ENCODE data around the gene CLRN2.

CLRN2 gene

DNA sequence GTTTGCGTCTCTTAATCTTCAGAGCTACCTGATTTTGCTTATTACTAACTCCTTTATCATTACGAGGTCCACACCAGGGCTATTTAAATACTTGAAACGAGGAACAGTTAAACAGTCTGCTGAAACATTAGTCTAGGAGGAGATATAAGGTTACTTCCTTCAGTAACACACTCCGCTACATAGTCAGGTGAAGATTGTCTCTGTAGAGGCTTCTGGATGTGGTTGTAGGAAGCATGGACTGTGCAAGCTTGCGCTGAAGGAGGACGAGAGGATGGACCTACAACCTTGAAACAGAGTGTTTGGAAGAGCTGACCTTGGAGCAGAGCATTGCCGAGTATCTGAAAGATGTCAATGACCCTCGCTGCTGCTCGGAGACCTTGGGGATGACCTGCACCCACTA, at the start of gene CLRN2:
Gene CLRN2 (plus strand): TSS at position 301 of the 400 bp plus-strand sequence. CDS start 102 bp downstream, outside the sequence.
- DNase-seq: no peak

DNA sequence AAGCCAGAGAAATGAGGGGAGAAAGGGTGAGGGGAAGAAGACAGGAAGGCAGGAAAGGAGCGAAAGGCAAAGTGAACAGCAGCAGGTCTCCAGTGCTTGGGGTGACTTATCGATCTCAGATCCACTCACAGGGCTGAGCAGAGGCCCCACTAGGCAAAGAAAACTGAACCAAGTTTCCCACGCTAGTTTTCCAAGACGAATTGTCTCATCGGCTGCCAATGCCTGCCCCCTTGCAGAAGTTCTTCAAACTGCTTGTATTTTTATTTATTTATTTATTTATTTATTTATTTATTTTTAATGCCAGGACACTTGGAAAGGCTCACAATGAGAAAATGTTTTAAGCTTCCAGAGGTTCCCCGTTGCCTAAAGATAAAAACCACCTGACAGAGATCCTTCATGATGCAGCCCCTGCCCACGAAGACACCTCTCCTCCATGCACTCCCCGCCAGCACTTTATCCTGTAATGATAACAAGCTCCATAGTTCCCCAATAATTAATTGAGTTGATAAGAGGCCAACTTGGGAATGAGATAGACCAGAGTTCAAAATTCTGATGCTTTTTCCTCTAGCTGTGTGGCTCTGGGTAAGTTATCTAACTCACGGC, 46.2 kb upstream of the CLRN2 start:
- DNase-seq: peak; percentile 20 to 26

DNA sequence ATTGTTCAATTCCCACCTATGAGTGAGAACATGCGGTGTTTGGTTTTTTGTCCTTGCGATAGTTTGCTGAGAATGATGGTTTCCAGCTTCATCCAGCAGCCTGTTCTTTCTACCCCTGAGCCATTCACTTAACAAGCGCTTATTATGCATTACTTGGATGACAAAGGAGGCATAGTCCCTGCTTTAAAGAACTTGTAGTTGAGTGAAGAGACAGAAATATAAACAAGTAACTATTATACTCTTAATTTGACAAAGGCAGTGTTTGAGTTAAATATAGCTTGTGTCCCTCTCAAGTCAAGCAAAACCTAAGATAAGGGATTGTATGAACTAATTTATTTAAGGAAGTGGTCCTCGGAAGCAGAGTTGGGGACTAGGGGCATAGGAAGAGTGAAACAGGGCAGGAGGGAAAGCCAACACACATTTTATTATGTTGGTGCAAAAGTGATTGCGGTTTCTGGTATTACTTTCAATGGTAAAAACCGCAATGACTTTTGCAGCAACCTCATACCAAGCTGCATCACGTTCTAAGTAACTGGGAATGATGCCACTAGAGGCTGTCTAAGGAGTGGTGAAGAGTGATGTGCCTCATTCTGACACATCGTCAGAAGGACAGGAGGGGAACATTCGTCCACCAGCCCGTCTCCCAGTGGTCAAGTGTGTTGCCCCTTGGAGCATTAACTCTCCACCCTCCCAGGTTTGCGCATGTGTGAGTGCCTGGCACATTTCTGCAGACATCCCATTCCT, 44.9 kb upstream of the CLRN2 start:
- DNase-seq: no peak

- DNase-seq: no peak
Observed at GRCh38 chr4:17475481-17475880, 39.5 kb upstream of the CLRN2 start.

DNA sequence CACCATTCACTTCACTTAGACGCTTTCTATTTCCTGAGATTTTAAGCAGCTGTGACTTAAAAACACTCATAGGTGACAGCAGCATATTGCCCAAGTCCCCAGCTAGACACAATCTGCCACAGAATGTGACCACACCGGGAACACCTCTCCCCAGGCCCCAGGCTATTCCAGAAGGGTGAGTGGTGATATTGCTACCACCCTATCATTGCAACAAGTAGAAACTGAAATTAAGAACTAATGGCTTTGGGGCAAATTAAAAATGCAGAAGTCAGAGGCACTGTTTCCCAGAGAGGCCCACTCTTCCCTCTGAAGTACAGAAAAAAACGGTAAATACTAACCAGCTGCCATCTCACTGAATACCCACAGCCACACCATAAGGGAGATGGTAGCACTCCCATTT, 38.1 kb upstream of the CLRN2 start:
- DNase-seq: no peak

GRCh38 chr4:17477774-17478472, 37.0 kb upstream of the CLRN2 start:
- DNase-seq: no peak

DNA sequence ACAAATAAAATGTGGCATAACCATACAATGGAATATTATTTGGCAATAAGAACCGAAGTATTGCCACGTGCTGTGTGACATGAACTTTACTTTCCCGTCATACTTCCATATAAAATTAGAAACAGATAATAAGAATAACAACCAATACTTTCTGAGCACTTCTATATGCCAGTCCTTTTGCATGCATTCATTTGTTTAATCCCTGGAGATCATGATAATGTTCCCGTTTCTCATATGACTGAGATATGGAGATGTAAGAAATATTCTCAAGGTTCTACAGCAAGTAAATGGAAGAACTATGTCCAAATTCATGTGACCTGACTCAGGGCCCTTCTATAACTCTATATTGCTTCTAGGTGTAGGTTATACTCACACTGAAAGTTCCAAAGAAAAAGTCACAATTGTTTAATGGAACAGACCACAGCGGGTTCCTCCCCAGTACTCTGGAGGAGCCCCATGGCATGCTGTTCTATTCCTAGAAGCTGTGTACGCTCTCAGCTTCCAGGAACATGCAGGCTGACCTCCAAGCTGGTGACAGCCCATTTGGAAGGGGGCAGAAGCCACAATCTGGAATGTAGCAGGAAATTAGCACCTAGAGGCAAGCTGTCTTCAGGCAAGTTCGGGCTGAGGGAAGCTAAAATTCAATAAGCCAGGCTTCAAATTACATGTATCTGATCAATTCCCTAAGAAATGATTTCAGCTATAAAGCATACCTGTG, 34.6 kb upstream of the CLRN2 start:
- no peak for DNase-seq

DNA sequence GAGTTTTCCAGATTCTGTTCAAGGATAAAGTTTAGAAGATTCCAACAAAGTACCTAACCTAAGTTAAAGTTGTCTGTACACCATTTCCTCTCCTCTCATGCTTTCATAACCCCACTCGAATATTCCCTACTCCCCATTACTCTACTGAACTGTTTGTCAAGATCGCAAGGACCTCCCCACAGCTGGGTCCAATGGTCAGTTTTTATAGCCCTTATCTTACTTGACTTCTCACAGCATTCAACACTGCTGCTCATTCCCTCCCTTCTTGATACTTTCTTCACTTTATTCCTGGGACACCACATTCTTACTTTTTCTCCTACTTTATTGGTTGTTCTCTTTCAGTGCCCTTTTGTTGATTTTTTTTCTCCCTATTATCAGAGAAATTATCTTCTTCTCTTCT, 34.0 kb upstream of the CLRN2 start:
- no peak for DNase-seq

DNA sequence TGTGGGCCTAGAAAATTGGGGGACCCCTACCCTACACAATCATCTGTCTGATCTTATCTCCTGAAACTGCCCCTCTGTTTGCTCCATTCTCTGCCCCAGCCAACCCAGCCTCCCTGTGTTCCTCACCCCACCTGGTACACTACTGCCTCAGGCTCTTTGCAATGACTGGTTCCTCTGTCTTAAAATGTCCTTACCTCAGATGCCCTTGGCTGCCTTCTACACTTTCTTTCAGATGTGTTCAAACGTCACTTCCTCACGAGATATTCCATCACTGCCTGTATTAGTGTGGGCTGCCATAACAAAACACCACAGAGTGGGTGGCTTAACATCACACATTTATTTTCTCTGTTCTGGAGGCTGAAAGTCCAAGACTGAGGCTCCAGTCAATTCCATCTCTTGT, 32.2 kb upstream of the CLRN2 start:
- DNase-seq: no peak

- DNase-seq: no peak
Observed at GRCh38 chr4:17489123-17489522, 25.8 kb upstream of the CLRN2 start.

DNA sequence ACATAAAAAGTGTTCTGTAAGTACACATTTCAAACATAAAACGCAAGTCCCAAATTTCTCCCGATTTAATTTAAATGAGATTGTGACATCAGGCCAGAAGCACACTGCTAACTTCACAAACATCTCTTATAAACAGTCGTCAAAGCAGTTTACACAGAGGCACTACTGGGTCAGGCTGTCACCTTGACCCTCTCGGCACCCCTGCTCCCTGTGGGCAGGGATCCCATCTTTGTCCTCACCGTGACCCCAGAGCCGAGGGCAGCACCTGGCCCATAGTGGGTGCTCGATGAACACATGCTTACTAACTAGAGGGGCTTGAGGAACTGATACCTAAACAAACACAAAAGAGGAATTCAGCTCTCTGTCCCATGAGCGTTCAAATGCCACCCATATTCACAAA, 25.2 kb upstream of the CLRN2 start:
- no peak for DNase-seq

GRCh38 chr4:17490575-17491059, 24.3 kb upstream of the CLRN2 start:
- peak; percentile 13 to 68 for DNase-seq

DNA sequence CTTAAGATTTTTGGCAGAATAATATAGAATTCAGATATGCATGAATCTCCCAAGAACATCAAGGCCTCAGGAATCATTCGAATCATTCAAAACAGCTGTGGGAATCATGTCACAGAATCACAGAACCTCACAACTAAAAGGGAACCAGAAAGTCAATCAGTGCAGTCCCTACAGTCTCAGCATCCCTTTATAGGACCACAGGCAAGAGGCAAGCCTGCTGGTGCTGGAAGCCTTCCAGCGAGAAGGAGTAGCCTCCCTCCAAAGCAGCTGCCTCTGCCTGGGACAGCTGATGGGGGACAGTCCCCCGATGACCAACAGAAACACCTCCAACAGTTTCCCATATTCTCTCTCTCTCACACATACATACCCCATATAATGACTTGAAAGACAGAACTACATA, 23.8 kb upstream of the CLRN2 start:
- no peak for DNase-seq

GRCh38 chr4:17492058-17492741, 22.8 kb upstream of the CLRN2 start:
- DNase-seq: no peak

DNA sequence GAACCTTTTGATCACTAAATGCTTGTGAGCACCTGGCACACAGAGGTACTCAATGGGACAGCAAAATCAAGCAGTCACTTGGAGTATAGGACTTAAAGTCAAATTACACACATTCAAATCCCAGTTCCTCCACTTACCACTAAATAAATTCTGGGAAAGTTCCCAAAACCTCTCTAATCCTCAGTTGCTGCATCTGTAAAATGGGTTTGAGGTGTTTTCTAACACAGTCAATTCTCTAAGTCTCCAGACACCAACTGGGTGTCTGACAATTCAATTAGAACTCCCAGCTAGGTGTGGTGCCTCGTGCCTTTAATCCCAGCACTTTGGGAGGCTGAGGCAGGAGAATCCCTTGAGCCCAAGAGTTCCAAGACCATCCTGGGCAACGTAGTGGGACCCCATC, 22.1 kb upstream of the CLRN2 start:
- DNase-seq: no peak

- no peak for DNase-seq
Observed at GRCh38 chr4:17493619-17494018, 21.3 kb upstream of the CLRN2 start.

- DNase-seq: no peak
Observed at GRCh38 chr4:17494258-17495190, 20.4 kb upstream of the CLRN2 start.

- no peak for DNase-seq
Observed at GRCh38 chr4:17497890-17498523, 17.0 kb upstream of the CLRN2 start.

DNA sequence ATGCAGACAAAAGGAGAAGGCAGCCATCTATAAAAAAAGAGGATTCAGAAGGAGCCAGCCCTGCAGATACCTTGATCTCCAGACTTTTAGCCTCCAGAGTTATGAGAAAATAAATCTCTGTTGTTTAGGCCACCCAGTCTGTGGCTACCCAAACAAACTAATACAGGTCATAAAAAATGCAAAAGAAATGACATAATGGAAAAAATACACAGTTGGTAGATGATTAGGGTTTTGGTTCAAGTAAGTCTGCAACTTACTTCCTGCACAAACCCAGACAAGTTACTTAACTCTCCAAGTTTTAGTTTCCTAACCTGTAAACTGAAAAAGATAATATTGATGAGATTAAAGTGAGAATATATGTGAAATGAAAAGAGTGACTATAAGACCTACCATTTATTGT, 14.4 kb upstream of the CLRN2 start:
- no peak for DNase-seq

- DNase-seq: no peak
Observed at GRCh38 chr4:17502756-17503155, 12.2 kb upstream of the CLRN2 start.

- DNase-seq: no peak
Observed at GRCh38 chr4:17504081-17504480, 10.9 kb upstream of the CLRN2 start.

All from NCI-H2081 (cell line).